ENCODE measurements around the gene UFSP2. TPM values are rescaled to one million over a fixed set of nuclear protein-coding genes. Genes with fewer than 3 reads are reported as not detected.

The UFSP2 gene
- total and polyA plus RNA-seq, 3 experiments from 2014 or later: 19.5 to 48.9 (median 19.8) TPM

- no peak for DNase-seq
- peak overlapping the region in 1 of 7 donors; percentile 12 for H3K4me3 Mint-ChIP-seq
- POLR2A ChIA-PET: no interaction called here
- H3K4me1 Mint-ChIP-seq: peaks cover 7 to 11% (median 11%) of the 10 kb centered on the region in 3 donors
- Histone ChIP-seq H3K36me3 (ENCODE audit: insufficient read depth, low read length) (no peaks in the 10 kb centered on the region), H3K9me3 (ENCODE audit: low read length) (no peaks in the 10 kb centered on the region), H3K4me1 (ENCODE audit: insufficient read depth, low read length) (peaks cover 5% of the 10 kb centered on the region), H3K4me3 (ENCODE audit: low read length) (no peak overlapping the region), H3K27me3 (ENCODE audit: insufficient read depth, low read length, poor library complexity, severe bottlenecking) (no peaks in the 10 kb centered on the region), H3K27ac (ENCODE audit: low read depth, low read length) (no peak overlapping the region)
- peaks cover 0 to 2% of the 10 kb centered on the region in 2 donors for H3K27me3 Mint-ChIP-seq
- no peaks in the 10 kb centered on the region for H3K36me3 Mint-ChIP-seq
- H3K9me3 Mint-ChIP-seq: no peaks in the 10 kb centered on the region
- H3K27ac Mint-ChIP-seq: peak overlapping the region in 1 of 8 donors; percentile 8
- CTCF ChIA-PET: no interaction called here
Measured at GRCh38 chr4:185467991-185468390, 42.2 kb upstream of the UFSP2 start.

GRCh38 chr4:185467101-185467500 is 41.3 kb upstream of the UFSP2 start:
- Histone ChIP-seq H3K4me3 (ENCODE audit: low read length) (no peak overlapping the region), H3K9me3 (ENCODE audit: low read length) (no peaks in the 10 kb centered on the region), H3K4me1 (ENCODE audit: insufficient read depth, low read length) (peaks cover 3% of the 10 kb centered on the region), H3K36me3 (ENCODE audit: insufficient read depth, low read length) (no peaks in the 10 kb centered on the region), H3K27ac (ENCODE audit: low read depth, low read length) (no peak overlapping the region), H3K27me3 (ENCODE audit: insufficient read depth, low read length, poor library complexity, severe bottlenecking) (no peaks in the 10 kb centered on the region)
- CTCF ChIA-PET: no interaction called here
- no peak for DNase-seq
- H3K27ac Mint-ChIP-seq: peak overlapping the region in 1 of 8 donors; percentile 34
- H3K9me3 Mint-ChIP-seq: no peaks in the 10 kb centered on the region
- peak overlapping the region in 1 of 7 donors; percentile 46 for H3K4me3 Mint-ChIP-seq
- H3K36me3 Mint-ChIP-seq: no peaks in the 10 kb centered on the region
- POLR2A ChIA-PET: no interaction called here
- peaks cover 7 to 10% (median 9%) of the 10 kb centered on the region in 3 donors for H3K4me1 Mint-ChIP-seq
- peaks cover 0 to 2% of the 10 kb centered on the region in 2 donors for H3K27me3 Mint-ChIP-seq

GRCh38 chr4:185465707-185466106 is 39.9 kb upstream of the UFSP2 start:
- DNase-seq: no peak
- no peak overlapping the region for H3K27ac Mint-ChIP-seq
- H3K36me3 Mint-ChIP-seq: no peaks in the 10 kb centered on the region
- Histone ChIP-seq H3K27me3 (ENCODE audit: insufficient read depth, low read length, poor library complexity, severe bottlenecking) (no peaks in the 10 kb centered on the region), H3K36me3 (ENCODE audit: insufficient read depth, low read length) (no peaks in the 10 kb centered on the region), H3K9me3 (ENCODE audit: low read length) (no peaks in the 10 kb centered on the region), H3K4me1 (ENCODE audit: insufficient read depth, low read length) (no peaks in the 10 kb centered on the region), H3K27ac (ENCODE audit: low read depth, low read length) (no peak overlapping the region), H3K4me3 (ENCODE audit: low read length) (no peak overlapping the region)
- peaks cover 5 to 6% (median 5%) of the 10 kb centered on the region in 3 donors for H3K4me1 Mint-ChIP-seq
- H3K4me3 Mint-ChIP-seq: no peak overlapping the region
- ChIA-PET CTCF (no interaction called here), POLR2A (no interaction called here)
- H3K9me3 Mint-ChIP-seq: no peaks in the 10 kb centered on the region
- peaks cover 1 to 5% of the 10 kb centered on the region in 2 donors for H3K27me3 Mint-ChIP-seq

GRCh38 chr4:185464887-185465286 is 39.1 kb upstream of the UFSP2 start:
- no peaks in the 10 kb centered on the region for H3K36me3 Mint-ChIP-seq
- ChIA-PET POLR2A (no interaction called here), CTCF (no interaction called here)
- Histone ChIP-seq H3K27ac (ENCODE audit: low read depth, low read length) (no peak overlapping the region), H3K36me3 (ENCODE audit: insufficient read depth, low read length) (no peaks in the 10 kb centered on the region), H3K27me3 (ENCODE audit: insufficient read depth, low read length, poor library complexity, severe bottlenecking) (no peaks in the 10 kb centered on the region), H3K4me1 (ENCODE audit: insufficient read depth, low read length) (no peaks in the 10 kb centered on the region), H3K9me3 (ENCODE audit: low read length) (no peaks in the 10 kb centered on the region), H3K4me3 (ENCODE audit: low read length) (no peak overlapping the region)
- DNase-seq: no peak
- no peaks in the 10 kb centered on the region for H3K4me1 Mint-ChIP-seq
- peaks cover 7 to 8% of the 10 kb centered on the region in 2 donors for H3K27me3 Mint-ChIP-seq
- H3K4me3 Mint-ChIP-seq: no peak overlapping the region
- no peak overlapping the region for H3K27ac Mint-ChIP-seq
- H3K9me3 Mint-ChIP-seq: no peaks in the 10 kb centered on the region

GRCh38 chr4:185464183-185464582 is 38.4 kb upstream of the UFSP2 start:
- Histone ChIP-seq H3K9me3 (ENCODE audit: low read length) (no peaks in the 10 kb centered on the region), H3K27me3 (ENCODE audit: insufficient read depth, low read length, poor library complexity, severe bottlenecking) (no peaks in the 10 kb centered on the region), H3K36me3 (ENCODE audit: insufficient read depth, low read length) (no peaks in the 10 kb centered on the region), H3K4me3 (ENCODE audit: low read length) (no peak overlapping the region), H3K27ac (ENCODE audit: low read depth, low read length) (no peak overlapping the region), H3K4me1 (ENCODE audit: insufficient read depth, low read length) (no peaks in the 10 kb centered on the region)
- POLR2A ChIA-PET: no interaction called here
- Mint-ChIP-seq H3K9me3 (no peaks in the 10 kb centered on the region), H3K27ac (no peak overlapping the region), H3K27me3 (peaks cover 7 to 12% of the 10 kb centered on the region in 2 donors), H3K4me3 (no peak overlapping the region), H3K4me1 (no peaks in the 10 kb centered on the region), H3K36me3 (no peaks in the 10 kb centered on the region)
- DNase-seq: no peak
- CTCF ChIA-PET: no interaction called here

GRCh38 chr4:185463541-185463940 is 37.8 kb upstream of the UFSP2 start:
- H3K27me3 Mint-ChIP-seq: peaks cover 9 to 14% of the 10 kb centered on the region in 2 donors

GRCh38 chr4:185461565-185461964 is 35.8 kb upstream of the UFSP2 start:
- Mint-ChIP-seq H3K4me3 (no peak overlapping the region), H3K27ac (peak overlapping the region in 1 of 8 donors; percentile 15)

More at GRCh38 chr4:185463541-185463940, 37.8 kb upstream of the UFSP2 start:
- no peaks in the 10 kb centered on the region for H3K4me1 Mint-ChIP-seq
- Histone ChIP-seq H3K4me1 (ENCODE audit: insufficient read depth, low read length) (no peaks in the 10 kb centered on the region), H3K9me3 (ENCODE audit: low read length) (no peaks in the 10 kb centered on the region), H3K36me3 (ENCODE audit: insufficient read depth, low read length) (no peaks in the 10 kb centered on the region), H3K27ac (ENCODE audit: low read depth, low read length) (no peak overlapping the region), H3K27me3 (ENCODE audit: insufficient read depth, low read length, poor library complexity, severe bottlenecking) (no peaks in the 10 kb centered on the region), H3K4me3 (ENCODE audit: low read length) (no peak overlapping the region)
- H3K27ac Mint-ChIP-seq: no peak overlapping the region
- POLR2A ChIA-PET: no interaction called here
- CTCF ChIA-PET: no interaction called here
- no peaks in the 10 kb centered on the region for H3K36me3 Mint-ChIP-seq
- H3K9me3 Mint-ChIP-seq: no peaks in the 10 kb centered on the region
- no peak overlapping the region for H3K4me3 Mint-ChIP-seq
- DNase-seq: no peak

GRCh38 chr4:185457136-185457535 is 31.4 kb upstream of the UFSP2 start:
- POLR2A ChIA-PET: no interaction called here
- Histone ChIP-seq H3K36me3 (ENCODE audit: insufficient read depth, low read length) (no peaks in the 10 kb centered on the region), H3K9me3 (ENCODE audit: low read length) (no peaks in the 10 kb centered on the region), H3K27me3 (ENCODE audit: insufficient read depth, low read length, poor library complexity, severe bottlenecking) (no peaks in the 10 kb centered on the region), H3K27ac (ENCODE audit: low read depth, low read length) (no peak overlapping the region), H3K4me3 (ENCODE audit: low read length) (no peak overlapping the region), H3K4me1 (ENCODE audit: insufficient read depth, low read length) (no peaks in the 10 kb centered on the region)
- Mint-ChIP-seq H3K9me3 (no peaks in the 10 kb centered on the region), H3K4me3 (no peak overlapping the region), H3K27ac (no peak overlapping the region), H3K4me1 (no peaks in the 10 kb centered on the region), H3K27me3 (peaks cover 14 to 19% of the 10 kb centered on the region in 2 donors), H3K36me3 (no peaks in the 10 kb centered on the region)
- no peak for DNase-seq
- CTCF ChIA-PET: no interaction called here

More at GRCh38 chr4:185461565-185461964, 35.8 kb upstream of the UFSP2 start:
- H3K36me3 Mint-ChIP-seq: no peaks in the 10 kb centered on the region
- peaks cover 12 to 17% of the 10 kb centered on the region in 2 donors for H3K27me3 Mint-ChIP-seq
- CTCF ChIA-PET: no interaction called here
- Histone ChIP-seq H3K36me3 (ENCODE audit: insufficient read depth, low read length) (no peaks in the 10 kb centered on the region), H3K9me3 (ENCODE audit: low read length) (no peaks in the 10 kb centered on the region), H3K4me1 (ENCODE audit: insufficient read depth, low read length) (no peaks in the 10 kb centered on the region), H3K27ac (ENCODE audit: low read depth, low read length) (no peak overlapping the region), H3K4me3 (ENCODE audit: low read length) (no peak overlapping the region), H3K27me3 (ENCODE audit: insufficient read depth, low read length, poor library complexity, severe bottlenecking) (no peaks in the 10 kb centered on the region)
- no peaks in the 10 kb centered on the region for H3K9me3 Mint-ChIP-seq
- DNase-seq: no peak
- H3K4me1 Mint-ChIP-seq: no peaks in the 10 kb centered on the region
- POLR2A ChIA-PET: interaction anchor here (1.0 kb wide), 1 partner anchor 21 kb away, joined by 3 read pairs; no protein-coding TSS in a partner anchor

- H3K27me3 Mint-ChIP-seq: peaks cover 11 to 24% of the 10 kb centered on the region in 2 donors
- H3K4me1 Mint-ChIP-seq: no peaks in the 10 kb centered on the region
- no peak for DNase-seq
- ChIA-PET POLR2A (no interaction called here), CTCF (no interaction called here)
- H3K27ac ChIP-seq (ENCODE audit: low read depth, low read length): no peak overlapping the region
- no peak overlapping the region for H3K27ac Mint-ChIP-seq
- no peak overlapping the region for H3K4me3 Mint-ChIP-seq
- H3K4me1 ChIP-seq (ENCODE audit: insufficient read depth, low read length): no peaks in the 10 kb centered on the region
- no peaks in the 10 kb centered on the region for H3K36me3 ChIP-seq (ENCODE audit: insufficient read depth, low read length)
- H3K4me3 ChIP-seq (ENCODE audit: low read length): no peak overlapping the region
- H3K9me3 Mint-ChIP-seq: no peaks in the 10 kb centered on the region
- H3K9me3 ChIP-seq (ENCODE audit: low read length): no peaks in the 10 kb centered on the region
- H3K27me3 ChIP-seq (ENCODE audit: insufficient read depth, low read length, poor library complexity, severe bottlenecking): no peaks in the 10 kb centered on the region
- no peaks in the 10 kb centered on the region for H3K36me3 Mint-ChIP-seq
Measured at GRCh38 chr4:185456131-185456530, 30.4 kb upstream of the UFSP2 start.
